Breast epithelium (tissue), 4 donors: ENCODE data around the gene C12orf57. TPM values are rescaled to one million over a fixed set of nuclear protein-coding genes. Genes with fewer than 3 reads are reported as not detected.

Source experiments
- DNase-seq, 2 donors: peaks; one replicate each; pipeline ENCODE4 v3.0.0-alpha.2; 2019; ENCODE audit warnings: low spot score in 2 of 2
- H3K27ac ChIP-seq, 2 donors: fragments of 200-600 bp; sonication (generic) in 1 of 2; one replicate each; pipeline ENCODE4 v1.5.1; 2016 to 2019; ENCODE audit warnings: mild to moderate bottlenecking in 1 of 2
- H3K27me3 ChIP-seq, 2 donors: fragments of 200-600 bp; sonication (generic) in 1 of 2; one replicate each; pipeline versions ENCODE4 v1.5.1 to v1.6.0; 2017 to 2019; ENCODE audit warnings: control low read depth in 1 of 2, mild to moderate bottlenecking in 1 of 2
- H3K36me3 ChIP-seq: fragments of 200-600 bp; one replicate; pipeline ENCODE4 v1.5.1; 2019
- H3K4me1 ChIP-seq, 2 donors: fragments of 200-600 bp; sonication (generic); one replicate each; pipeline ENCODE4 v1.5.1; 2016 to 2019; ENCODE audit warnings: control low read depth in 1 of 2
- H3K4me3 ChIP-seq, 3 donors: fragments of 200-600 bp; sonication (generic); 1 replicate in 2 of 3; 2 replicates in 1 of 3; pipeline ENCODE4 v1.5.1; 2016 to 2019; ENCODE audit warnings: mild to moderate bottlenecking in 3 of 3, moderate library complexity in 2 of 3
- H3K9me3 ChIP-seq, 2 donors: fragments of 200-600 bp; sonication (generic) in 1 of 2; one replicate each; pipeline ENCODE4 v1.5.1; 2016 to 2019; ENCODE audit warnings: control low read depth in 1 of 2
- CTCF ChIP-seq, 3 donors: fragments of 450-650 bp; IDR thresholded peaks; one replicate each; pipeline ENCODE4 v1.5.1; 2016 to 2017; ENCODE audit warnings: antibody characterized with exemption in 3 of 3, mild to moderate bottlenecking in 3 of 3, moderate library complexity in 3 of 3
- POLR2A ChIP-seq: fragments of 450-650 bp; IDR thresholded peaks from one replicate; pipeline ENCODE4 v1.6.1; 2016; ENCODE audit warnings: antibody characterized with exemption, mild to moderate bottlenecking, moderate library complexity
- POLR2AphosphoS5 ChIP-seq, 3 donors: sonication (generic); formaldehyde crosslinking; IDR thresholded peaks; one replicate each; pipeline ENCODE4 v1.6.1; 2017; ENCODE audit warnings: antibody characterized with exemption in 3 of 3
- intact Hi-C: fragments of 100-400 bp; cut with DNase I; formaldehyde crosslinking; loops from one replicate; pipeline ENCODE4 v1.15.1; 2023; ENCODE audit warnings: low total_unique reads
- total RNA-seq, 3 donors: library from RNA; depleted of rRNA; stranded (reverse); fragments of >200 nt; gene quantifications; one replicate each; pipeline ENCODE4 v1.1.0, GENCODE V29; 2016

Gene C12orf57
- total RNA-seq, 3 donors from 2014 or later, result 515 to 824 (median 547) TPM

- DNase-seq, result no peak
- Histone ChIP-seq H3K4me1 (no peaks in the 10 kb centered on the region), H3K27ac (no peak overlapping the region), H3K36me3 (peaks cover 4% of the 10 kb centered on the region), H3K9me3 (no peaks in the 10 kb centered on the region), H3K4me3 (no peak overlapping the region), H3K27me3 (no peaks in the 10 kb centered on the region)
- intact Hi-C loops, result no loop called here
- TF ChIP-seq CTCF (IDR thresholded peaks at IDR 0.05) (no peak), POLR2AphosphoS5 (IDR thresholded peaks at IDR 0.05) (no peak), POLR2A (no peak)
Observed at GRCh38 chr12:6977653-6978052, 33.8 kb downstream of the C12orf57 start.

GRCh38 chr12:6978188-6978587 is 34.4 kb downstream of the C12orf57 start:
- peaks cover 4% of the 10 kb centered on the region for H3K36me3 ChIP-seq
- TF ChIP-seq CTCF (IDR thresholded peaks at IDR 0.05) (no peak), POLR2AphosphoS5 (IDR thresholded peaks at IDR 0.05) (no peak), POLR2A (no peak)
- H3K9me3 ChIP-seq, result no peaks in the 10 kb centered on the region
- intact Hi-C loops, result no loop called here
- H3K27ac ChIP-seq, result no peak overlapping the region
- H3K4me3 ChIP-seq, result no peak overlapping the region
- no peaks in the 10 kb centered on the region for H3K4me1 ChIP-seq
- H3K27me3 ChIP-seq, result no peaks in the 10 kb centered on the region
- DNase-seq, result no peak

GRCh38 chr12:6978611-6979011 is 34.8 kb downstream of the C12orf57 start:
- TF ChIP-seq POLR2A (no peak), POLR2AphosphoS5 (IDR thresholded peaks at IDR 0.05) (no peak), CTCF (IDR thresholded peaks at IDR 0.05) (no peak)
- no peaks in the 10 kb centered on the region for H3K27me3 ChIP-seq
- peaks cover 4% of the 10 kb centered on the region for H3K36me3 ChIP-seq
- H3K27ac ChIP-seq, result peak overlapping the region in 1 of 2 donors; percentile 2
- no peak for DNase-seq
- no peaks in the 10 kb centered on the region for H3K9me3 ChIP-seq
- no peak overlapping the region for H3K4me3 ChIP-seq
- no peaks in the 10 kb centered on the region for H3K4me1 ChIP-seq
- intact Hi-C loops, result no loop called here

DNA sequence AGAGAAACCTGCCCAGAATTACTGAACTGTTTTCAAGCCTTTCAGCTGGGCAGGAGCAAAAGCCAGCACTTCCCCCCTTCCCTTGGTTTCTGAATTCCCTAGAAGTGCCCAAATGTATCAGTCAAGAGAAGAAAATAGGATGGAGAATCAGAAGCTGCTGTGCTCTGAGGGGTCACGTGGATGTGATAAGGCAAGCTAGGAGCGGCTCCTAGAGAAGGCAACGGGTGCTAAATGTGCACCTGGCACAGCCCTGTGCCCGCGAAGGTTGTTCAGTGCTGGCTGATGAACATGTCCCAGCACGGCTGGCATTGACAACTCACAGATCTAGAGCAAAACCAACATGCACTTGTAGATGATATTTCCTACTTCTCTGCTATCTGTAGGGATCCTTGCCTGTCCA is 35.2 kb downstream of the C12orf57 start:
- intact Hi-C loops, result no loop called here
- H3K9me3 ChIP-seq, result no peaks in the 10 kb centered on the region
- DNase-seq, result no peak
- peaks cover 4% of the 10 kb centered on the region for H3K36me3 ChIP-seq
- H3K27me3 ChIP-seq, result no peaks in the 10 kb centered on the region
- no peaks in the 10 kb centered on the region for H3K4me1 ChIP-seq
- TF ChIP-seq CTCF (IDR thresholded peaks at IDR 0.05), result no peak
- TF ChIP-seq POLR2AphosphoS5 (IDR thresholded peaks at IDR 0.05), result no peak
- no peak for TF ChIP-seq POLR2A
- no peak overlapping the region for H3K4me3 ChIP-seq
- H3K27ac ChIP-seq, result peak overlapping the region in 1 of 2 donors; percentile 2

DNA sequence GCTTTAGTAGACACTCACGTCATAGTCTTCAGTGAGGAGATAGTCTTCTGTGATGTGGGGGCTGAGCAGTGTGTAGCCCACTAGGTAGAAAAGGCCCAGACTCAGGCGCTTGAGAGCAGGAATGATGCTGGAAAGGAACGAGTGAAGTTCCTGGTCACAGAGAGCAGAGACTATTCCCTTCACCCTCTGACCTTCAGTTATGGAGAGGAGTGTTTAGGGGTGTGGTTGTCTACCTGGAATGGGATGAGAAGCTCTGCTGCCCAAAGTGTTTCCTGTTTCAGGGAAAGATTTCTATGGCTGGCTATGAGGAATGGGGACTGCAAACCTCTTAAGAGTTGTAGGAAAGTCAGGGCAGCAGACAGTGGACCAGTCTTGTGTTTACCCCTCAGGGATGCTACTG is 35.6 kb downstream of the C12orf57 start:
- intact Hi-C loops, result no loop called here
- no peak for DNase-seq
- Histone ChIP-seq H3K27ac (no peak overlapping the region), H3K36me3 (peaks cover 4% of the 10 kb centered on the region), H3K4me1 (no peaks in the 10 kb centered on the region), H3K9me3 (no peaks in the 10 kb centered on the region), H3K27me3 (no peaks in the 10 kb centered on the region), H3K4me3 (no peak overlapping the region)
- no peak for TF ChIP-seq CTCF (IDR thresholded peaks at IDR 0.05)
- no peak for TF ChIP-seq POLR2A
